GM20431 (cell line): ENCODE measurements around the gene RACGAP1.

Source experiments
- in situ Hi-C: fragments of 300-500 bp; cut with MseI, MboI; formaldehyde crosslinking; loops from one replicate; pipeline ENCODE4 v1.15.0; 2020; ENCODE audit warnings: low sequenced_read_pairs; ENCODE audit not compliant: unreplicated experiment

RACGAP1 gene

GRCh38 chr12:49974231-49974675 lies 51.0 kb downstream of the RACGAP1 start:
- in situ Hi-C loops = loop anchor here (10.0 kb wide), 1 partner anchor 81 kb away; the partner anchor contains the start of gene ASIC1

- in situ Hi-C loops = loop anchor here (10.0 kb wide), 1 partner anchor 81 kb away; the partner anchor contains the start of gene ASIC1
Measured at GRCh38 chr12:49973361-49973830, 51.9 kb downstream of the RACGAP1 start.

GRCh38 chr12:49972641-49973360 lies 52.5 kb downstream of the RACGAP1 start, which contains the start of gene AQP6:
Gene AQP6 (plus strand): TSS chr12:49972947. CDS start chr12:49973174, 227 bp downstream.
- in situ Hi-C loops = loop anchor here (10.0 kb wide), 1 partner anchor 82 kb away; the partner anchor contains the start of gene ASIC1

GRCh38 chr12:49972129-49972528 lies 53.2 kb downstream of the RACGAP1 start:
- in situ Hi-C loops = loop anchor here (10.0 kb wide), 1 partner anchor 83 kb away; the partner anchor contains the start of gene ASIC1

GRCh38 chr12:49971141-49971540 lies 54.2 kb downstream of the RACGAP1 start:
- in situ Hi-C loops = loop anchor here (10.0 kb wide), 1 partner anchor 84 kb away; the partner anchor contains the start of gene ASIC1

GRCh38 chr12:49970658-49971057 lies 54.6 kb downstream of the RACGAP1 start:
- in situ Hi-C loops = loop anchor here (10.0 kb wide), 1 partner anchor 84 kb away; the partner anchor contains the start of gene ASIC1

GRCh38 chr12:49969651-49970429 lies 55.5 kb downstream of the RACGAP1 start:
- in situ Hi-C loops = loop anchor here (10.0 kb wide), 1 partner anchor 85 kb away; the partner anchor contains the start of gene ASIC1

GRCh38 chr12:49969027-49969426 lies 56.3 kb downstream of the RACGAP1 start:
- in situ Hi-C loops = no loop called here

GRCh38 chr12:49968471-49968870 lies 56.8 kb downstream of the RACGAP1 start:
- in situ Hi-C loops = no loop called here

GRCh38 chr12:49967777-49968250 lies 57.5 kb downstream of the RACGAP1 start:
- in situ Hi-C loops = no loop called here

GRCh38 chr12:49967042-49967776 lies 58.1 kb downstream of the RACGAP1 start:
- in situ Hi-C loops = no loop called here

- in situ Hi-C loops = no loop called here
Measured at GRCh38 chr12:49966511-49967041, 58.7 kb downstream of the RACGAP1 start.

GRCh38 chr12:49965836-49966235 lies 59.5 kb downstream of the RACGAP1 start:
- in situ Hi-C loops = no loop called here

- in situ Hi-C loops = no loop called here
Measured at GRCh38 chr12:49964849-49965624, 60.3 kb downstream of the RACGAP1 start.

- in situ Hi-C loops = no loop called here
Measured at GRCh38 chr12:49963976-49964815, 61.1 kb downstream of the RACGAP1 start.

GRCh38 chr12:49962861-49963765 lies 62.2 kb downstream of the RACGAP1 start:
- in situ Hi-C loops = no loop called here
